ENCODE results near the gene UST. TPM values are rescaled to one million over a fixed set of nuclear protein-coding genes. Genes with fewer than 3 reads are reported as not detected.

UST gene
- total RNA-seq, 4 donors from 2014 or later = 9.6 to 34.6 (median 25.9) TPM

DNA sequence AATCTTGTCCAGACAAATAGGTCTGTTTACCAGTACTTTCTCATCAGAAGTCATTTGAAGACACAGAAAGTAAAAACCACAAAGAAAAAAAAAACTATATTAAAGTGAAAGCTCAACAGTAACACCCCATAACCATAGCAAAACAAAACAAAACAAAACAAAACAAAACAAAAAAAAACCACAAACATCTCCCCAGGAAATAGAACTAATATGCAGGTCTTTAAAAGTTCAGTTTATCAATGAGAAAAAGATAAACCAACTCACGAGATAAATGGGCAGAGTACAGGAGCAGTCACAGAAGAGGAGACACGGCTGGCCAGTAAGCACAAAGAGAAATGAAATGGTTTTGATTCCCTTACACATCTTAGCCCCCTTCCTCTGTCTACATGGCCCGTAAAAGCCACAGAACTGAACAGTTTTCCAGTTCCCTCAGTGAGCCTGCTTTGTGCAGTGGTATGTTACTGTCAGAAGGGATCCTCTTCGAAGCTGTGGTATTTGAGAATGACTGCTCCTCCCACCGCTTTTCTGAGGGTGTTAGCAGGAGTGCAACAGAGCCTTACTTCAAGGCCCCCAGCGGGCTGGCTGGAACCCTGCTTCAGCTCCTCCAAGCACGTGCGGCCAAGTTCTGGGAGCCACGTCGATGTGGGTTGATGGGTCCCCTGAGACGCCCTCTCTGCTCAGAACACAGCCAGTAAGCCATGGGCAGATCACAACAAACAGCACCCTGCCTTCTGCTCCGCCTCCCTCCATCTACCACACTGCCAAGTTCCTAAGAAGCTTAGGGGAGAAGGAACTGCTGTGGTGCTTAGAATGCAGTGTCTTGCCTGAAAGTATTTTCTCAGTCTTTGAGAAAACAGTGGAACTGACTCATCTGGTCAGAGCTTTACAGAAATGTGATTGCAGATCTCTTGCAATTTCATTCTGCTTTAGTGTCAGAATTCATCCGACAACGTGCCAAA lies 14.0 kb downstream of the UST start:
- no peak for TF ChIP-seq CTCF (IDR thresholded peaks at IDR 0.05; ENCODE audit: low read depth)

- TF ChIP-seq CTCF (IDR thresholded peaks at IDR 0.05; ENCODE audit: low read depth) = no peak
These were observed 14.7 kb downstream of the UST start for GRCh38 chr6:148761527-148762011.

DNA sequence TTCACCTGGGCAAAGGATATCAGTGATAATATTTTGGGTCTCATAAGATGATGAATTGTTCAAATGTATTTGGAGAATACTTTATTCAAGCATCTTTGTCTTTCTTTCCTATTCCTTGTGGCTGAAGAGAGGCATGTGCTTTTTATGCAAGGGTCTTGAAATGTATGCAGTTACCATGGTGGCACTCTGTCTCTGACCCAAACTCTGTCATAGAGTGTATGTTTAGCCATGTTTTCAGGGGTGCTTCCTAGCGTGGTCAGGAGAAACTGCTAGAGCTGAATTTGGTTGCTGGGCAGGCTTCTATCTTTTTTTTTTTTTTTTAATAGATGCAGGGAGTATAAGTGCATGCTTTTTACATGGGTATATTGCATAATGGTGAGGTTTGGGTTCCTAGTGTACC lies 15.4 kb downstream of the UST start:
- no peak for TF ChIP-seq CTCF (IDR thresholded peaks at IDR 0.05; ENCODE audit: low read depth)

DNA sequence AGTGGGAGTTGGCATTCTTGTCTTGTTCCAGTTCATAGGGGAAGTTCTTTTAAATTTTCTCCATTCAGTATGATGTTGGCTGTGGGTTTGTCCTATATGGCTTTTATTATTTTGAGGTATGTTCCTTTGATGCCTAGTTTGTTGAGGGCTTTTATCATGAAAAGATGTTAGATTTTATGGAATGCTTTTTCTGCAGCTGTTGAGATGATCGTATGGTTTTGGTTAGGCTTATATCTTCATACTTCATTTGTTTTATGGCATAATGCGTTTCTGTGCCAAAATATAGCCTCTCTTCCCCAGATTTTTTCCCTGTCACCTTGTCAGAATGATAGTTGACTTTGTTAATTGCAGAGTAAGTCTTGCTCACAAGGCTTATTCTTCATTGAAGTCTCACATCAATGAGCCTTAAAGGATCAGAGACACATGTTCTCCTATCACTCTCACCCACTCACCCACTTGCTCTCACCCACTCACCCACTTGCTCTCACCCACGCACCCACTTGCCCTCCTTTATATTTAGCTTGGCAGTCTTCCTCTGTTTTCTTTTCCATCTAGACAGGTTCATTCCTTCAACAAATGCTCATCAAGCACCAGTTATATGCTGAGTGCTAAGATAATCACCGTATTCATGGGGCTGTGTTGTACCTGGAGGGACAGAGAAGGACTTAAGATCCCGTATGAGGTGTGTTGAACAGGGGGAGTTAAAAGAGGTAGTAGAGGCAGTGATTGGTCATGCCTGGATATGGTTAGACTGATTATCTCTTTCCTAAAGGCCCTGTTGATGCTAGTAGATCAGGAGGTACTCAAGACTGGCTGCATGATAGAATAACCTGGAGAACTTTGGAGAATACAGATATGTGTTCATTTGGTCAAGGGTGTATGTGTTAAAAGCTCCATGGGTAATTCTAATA lies 19.3 kb downstream of the UST start:
- TF ChIP-seq CTCF (IDR thresholded peaks at IDR 0.05; ENCODE audit: low read depth) = no peak

GRCh38 chr6:148768646-148769270 lies 21.9 kb downstream of the UST start:
- no peak for TF ChIP-seq CTCF (IDR thresholded peaks at IDR 0.05; ENCODE audit: low read depth)

GRCh38 chr6:148769304-148769968 lies 22.6 kb downstream of the UST start:
- TF ChIP-seq CTCF (IDR thresholded peaks at IDR 0.05; ENCODE audit: low read depth) = no peak

Data from subcutaneous adipose tissue (tissue), 4 donors.